AG04449 (cell line): ENCODE results near the gene NR2F1-AS1.
A peak's percentile ranks its signal among the peaks of the same experiment; 100 is the strongest.

ENCODE experiments used
- CTCF ChIA-PET: fragments of 350-600 bp; formaldehyde crosslinking; extraction: SDS; loops from one replicate; lab custom pipeline; 2021; ENCODE audit warnings: antibody characterized with exemption; lab: Yijun Ruan, JAX
- POLR2A ChIA-PET: fragments of 400-600, 350-600 bp; formaldehyde crosslinking; extraction: SDS; loops from one replicate; lab custom pipeline; 2020; ENCODE audit warnings: antibody characterized with exemption, inconsistent platforms; lab: Yijun Ruan, JAX
- DNase-seq: peaks from one replicate; pipeline ENCODE4 v3.0.0-alpha.2; 2010; ENCODE audit warnings: low read depth, low spot score
- H3K4me3 ChIP-seq: 2 replicates; pipeline ENCODE4 v1.5.1; 2011; ENCODE audit warnings: low read depth, mild to moderate bottlenecking, control low read depth, low read length
- CTCF ChIP-seq: IDR thresholded peaks from one replicate; pipeline ENCODE4 v1.5.1; 2011; ENCODE audit warnings: mild to moderate bottlenecking, moderate library complexity, low read length, control low read depth, inconsistent platforms; ENCODE audit not compliant: insufficient read depth; ENCODE audit errors: missing control alignments

The NR2F1-AS1 gene

DNA sequence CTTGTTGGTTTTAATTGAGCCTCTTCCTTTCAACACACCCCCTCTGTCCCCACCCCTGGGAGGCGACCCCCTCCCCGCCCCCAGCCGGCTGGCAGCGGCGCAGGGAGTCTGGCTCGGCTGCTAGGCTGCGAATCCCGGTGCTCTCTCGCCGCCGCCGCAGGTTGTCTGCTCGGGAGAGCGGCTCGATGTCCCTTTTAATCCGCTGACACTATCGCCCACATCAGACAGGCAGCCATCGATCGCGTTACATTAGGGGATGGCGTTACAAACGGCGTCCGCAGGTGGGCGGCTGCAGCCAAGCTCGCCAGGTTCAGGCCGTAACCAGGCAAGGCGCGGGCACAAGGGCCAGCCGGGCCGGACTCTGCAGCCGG lies 1.3 kb downstream of the NR2F1-AS1 start:
- no peak for DNase-seq
- ChIA-PET CTCF (interaction anchor here (1.2 kb wide), 2 partner anchors 222 to 663 kb away, joined by 3 to 6 read pairs; no protein-coding TSS in a partner anchor), POLR2A (no interaction called here)
- no peak for TF ChIP-seq CTCF
- H3K4me3 ChIP-seq, result peak overlapping the region; percentile 80

DNA sequence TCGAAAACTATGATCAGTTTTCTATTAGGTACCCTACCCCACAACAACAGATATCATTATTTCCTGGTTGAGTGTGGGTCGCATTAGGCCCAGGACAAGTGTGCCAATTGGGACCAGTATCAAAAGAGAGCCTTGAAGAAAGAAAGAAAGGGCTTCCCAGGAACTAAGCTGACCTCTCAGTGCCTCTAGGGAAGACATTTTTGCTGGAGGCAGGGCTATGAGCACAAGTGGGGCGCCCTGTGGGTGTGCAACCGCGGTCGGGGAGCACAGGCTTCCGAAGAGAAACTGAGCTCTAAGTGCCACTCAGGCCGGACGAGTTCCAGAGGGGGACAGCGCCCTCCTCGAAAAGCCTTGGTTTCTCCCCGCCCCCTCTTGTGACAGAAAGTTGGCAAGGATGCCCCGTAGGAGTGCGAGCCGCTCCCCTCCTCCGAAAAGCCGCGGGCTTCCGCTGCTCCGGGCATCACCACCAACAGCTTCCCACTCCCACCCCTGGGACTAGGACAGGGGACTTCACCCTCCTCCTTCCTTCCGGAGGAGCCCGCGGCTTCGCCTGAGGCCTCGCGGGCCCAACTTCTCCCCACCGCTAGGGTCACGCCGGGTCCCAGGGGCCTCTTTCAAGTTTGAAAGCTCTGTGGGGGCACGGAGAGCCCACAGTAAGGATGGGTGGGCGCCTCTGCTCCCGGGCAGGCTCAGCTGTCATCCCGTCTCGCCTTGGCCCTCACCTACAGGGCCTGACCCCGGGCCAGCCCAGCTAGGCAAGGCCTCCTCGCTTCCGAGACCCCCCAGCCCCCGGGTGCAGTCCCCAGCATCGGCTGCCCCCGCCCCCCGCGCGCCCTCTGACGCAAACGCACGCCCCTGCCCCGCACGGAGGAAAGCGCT lies 2.0 kb downstream of the NR2F1-AS1 start:
- peak overlapping the region; percentile 80 for H3K4me3 ChIP-seq
- CTCF ChIA-PET, result interaction anchor here (0.6 to 1.2 kb wide), 3 partner anchors 19 to 662 kb away, joined by 3 to 6 read pairs (median 3); no protein-coding TSS in a partner anchor
- POLR2A ChIA-PET, result no interaction called here
- DNase-seq, result no peak
- no peak for TF ChIP-seq CTCF

- DNase-seq, result no peak
- TF ChIP-seq CTCF, result no peak
- H3K4me3 ChIP-seq, result no peak overlapping the region
- CTCF ChIA-PET, result interaction anchor here (0.6 to 1.2 kb wide), 4 partner anchors 18 to 661 kb away, joined by 3 to 6 read pairs (median 4); no protein-coding TSS in a partner anchor
- POLR2A ChIA-PET, result no interaction called here
Observed at GRCh38 chr5:93577854-93578812, 2.9 kb downstream of the NR2F1-AS1 start.

- DNase-seq, result no peak
- no peak overlapping the region for H3K4me3 ChIP-seq
- no peak for TF ChIP-seq CTCF
- CTCF ChIA-PET, result interaction anchor here (0.9 to 1.2 kb wide), 2 partner anchors 17 to 224 kb away, joined by 3 to 4 read pairs; no protein-coding TSS in a partner anchor
- POLR2A ChIA-PET, result no interaction called here
Observed at GRCh38 chr5:93576994-93577853, 3.8 kb downstream of the NR2F1-AS1 start.

DNA sequence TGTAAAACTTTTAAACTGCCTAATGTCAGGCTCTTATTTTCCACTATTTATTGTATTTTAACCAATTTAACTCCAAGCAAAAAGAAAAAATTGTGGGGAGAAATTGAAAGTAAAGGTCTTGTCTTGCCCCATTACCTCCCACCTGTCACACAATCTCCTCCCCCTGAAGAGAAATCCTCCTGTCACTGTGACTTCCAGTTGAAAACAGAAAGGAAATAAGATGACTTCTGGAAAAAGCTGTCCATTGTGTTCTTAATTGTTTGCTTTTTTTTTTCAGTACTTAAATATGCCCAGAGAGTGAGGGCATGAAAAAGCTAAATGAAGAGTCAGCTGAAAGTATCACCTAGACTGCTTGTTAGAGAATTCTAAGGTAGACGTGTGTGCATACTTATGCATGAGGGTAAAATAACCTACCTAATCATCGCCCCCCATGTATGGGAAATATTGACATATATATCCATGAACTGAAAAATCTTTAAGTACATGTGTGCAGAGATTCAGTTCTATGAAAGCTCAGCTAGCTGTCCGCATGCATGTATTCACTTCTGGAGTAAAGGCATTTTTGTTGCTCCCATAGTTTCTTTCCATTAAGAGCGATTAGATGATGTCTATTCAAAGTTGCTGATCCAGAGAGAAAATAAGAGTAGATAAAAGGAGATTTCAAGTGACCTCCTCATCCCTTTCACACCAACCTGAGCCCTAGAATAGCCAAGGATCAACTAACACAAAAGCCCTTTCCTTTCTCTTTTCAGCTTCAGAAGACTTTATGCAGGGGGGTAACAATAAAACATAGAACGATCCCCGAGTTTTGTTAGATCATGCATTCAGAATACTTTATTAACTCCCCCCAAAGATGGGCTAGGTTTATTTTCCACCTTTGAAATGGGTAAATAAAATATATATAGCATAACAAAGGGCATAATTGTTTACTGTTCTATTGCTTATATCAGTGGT lies 5.3 kb downstream of the NR2F1-AS1 start:
- no peak for TF ChIP-seq CTCF
- CTCF ChIA-PET, result no interaction called here
- DNase-seq, result no peak
- no peak overlapping the region for H3K4me3 ChIP-seq
- POLR2A ChIA-PET, result no interaction called here
